ENCODE measurements around the gene KNDC1. TPM values are rescaled to one million over a fixed set of nuclear protein-coding genes. Genes with fewer than 3 reads are reported as not detected.

Gene KNDC1
- polyA plus RNA-seq, 1 donor (not counting 4 experiments of a cell fraction or from before 2014, with no cell fraction given), result 0.20 TPM

DNA sequence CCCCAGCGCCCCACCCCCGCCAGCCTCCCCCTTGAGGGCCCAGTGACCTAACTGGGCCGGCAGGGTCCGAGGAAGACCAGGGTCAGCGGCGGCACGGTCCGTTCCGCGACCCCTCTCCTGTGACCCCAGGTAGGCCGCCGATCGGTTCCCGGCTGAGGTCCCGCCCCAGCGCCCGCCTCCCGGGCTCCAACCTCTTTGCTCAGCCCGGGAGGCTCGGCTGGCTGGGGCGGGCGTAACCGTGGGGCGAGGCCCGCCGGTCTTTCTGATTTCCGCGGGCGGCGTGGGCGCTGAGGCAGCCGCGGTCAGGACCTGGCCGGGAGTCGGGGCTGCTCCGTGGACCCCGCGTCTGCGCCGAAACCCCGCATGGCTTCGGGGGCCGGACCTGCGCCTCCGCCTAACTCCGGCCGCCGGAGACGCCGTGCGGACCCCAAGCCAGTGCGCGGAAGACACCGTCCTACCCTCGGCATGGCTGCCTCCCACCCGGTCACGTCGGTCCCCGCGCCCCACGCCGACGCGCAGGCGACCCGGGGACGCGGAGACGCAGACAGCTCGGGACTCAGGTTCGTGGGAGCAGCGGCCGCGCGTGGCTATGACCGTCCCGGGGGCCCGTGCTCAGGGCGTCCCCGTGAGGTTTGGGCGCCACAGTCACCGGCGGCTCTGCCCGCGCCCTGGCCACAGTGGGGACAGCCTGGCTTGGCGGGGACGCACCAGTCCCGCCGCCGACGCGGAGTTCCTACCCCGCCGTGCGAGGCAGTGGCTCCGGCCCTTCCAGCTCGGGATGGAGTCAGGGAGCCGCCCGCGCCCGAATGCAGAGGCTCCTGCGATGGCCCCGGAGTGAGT lies 76.6 kb downstream of the KNDC1 start:
- TF ChIP-seq, protein P1, sequence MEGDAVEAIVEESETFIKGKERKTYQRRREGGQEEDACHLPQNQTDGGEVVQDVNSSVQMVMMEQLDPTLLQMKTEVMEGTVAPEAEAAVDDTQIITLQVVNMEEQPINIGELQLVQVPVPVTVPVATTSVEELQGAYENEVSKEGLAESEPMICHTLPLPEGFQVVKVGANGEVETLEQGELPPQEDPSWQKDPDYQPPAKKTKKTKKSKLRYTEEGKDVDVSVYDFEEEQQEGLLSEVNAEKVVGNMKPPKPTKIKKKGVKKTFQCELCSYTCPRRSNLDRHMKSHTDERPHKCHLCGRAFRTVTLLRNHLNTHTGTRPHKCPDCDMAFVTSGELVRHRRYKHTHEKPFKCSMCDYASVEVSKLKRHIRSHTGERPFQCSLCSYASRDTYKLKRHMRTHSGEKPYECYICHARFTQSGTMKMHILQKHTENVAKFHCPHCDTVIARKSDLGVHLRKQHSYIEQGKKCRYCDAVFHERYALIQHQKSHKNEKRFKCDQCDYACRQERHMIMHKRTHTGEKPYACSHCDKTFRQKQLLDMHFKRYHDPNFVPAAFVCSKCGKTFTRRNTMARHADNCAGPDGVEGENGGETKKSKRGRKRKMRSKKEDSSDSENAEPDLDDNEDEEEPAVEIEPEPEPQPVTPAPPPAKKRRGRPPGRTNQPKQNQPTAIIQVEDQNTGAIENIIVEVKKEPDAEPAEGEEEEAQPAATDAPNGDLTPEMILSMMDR (optimal IDR thresholded peaks at IDR 0.05 in 1 of 3, IDR thresholded peaks at IDR 0.05 in 1 of 3, conservative IDR thresholded peaks at IDR 0.05 in 1 of 3; ENCODE audit: extremely low read depth in 1 of 3, insufficient read depth in 2 of 3, low read length in 3 of 3), result no peak
- TF ChIP-seq EZH2 (IDR thresholded peaks at IDR 0.05; ENCODE audit: low read length), result peak; percentile 99
- Histone ChIP-seq H3K27ac (ENCODE audit: control insufficient read depth, insufficient read depth, low read length) (no peak overlapping the region), H3K27me3 (ENCODE audit: control insufficient read depth, extremely low read depth, insufficient read depth, low read length) (peaks cover 85% of the 10 kb centered on the region), H3K4me1 (ENCODE audit: control insufficient read depth, extremely low read depth, insufficient read depth, low read length) (peaks cover 5% of the 10 kb centered on the region), H3K9me3 (ENCODE audit: control insufficient read depth, low read depth, low read length) (no peaks in the 10 kb centered on the region), H3K4me3 (ENCODE audit: control insufficient read depth in 2 of 3, extremely low read depth in 1 of 3, insufficient read depth in 2 of 3, low read depth in 1 of 3, low read length in 3 of 3) (peak overlapping the region in 1 of 3 experiments; percentile 22), H3K36me3 (ENCODE audit: control insufficient read depth in 2 of 2, extremely low read depth in 1 of 2, insufficient read depth in 2 of 2, low read length in 2 of 2) (no peaks in the 10 kb centered on the region), H3K9ac (ENCODE audit: control insufficient read depth, extremely low read depth, insufficient read depth, low read length) (no peak overlapping the region), H3K79me2 (ENCODE audit: control insufficient read depth, insufficient read depth, low read length) (no peaks in the 10 kb centered on the region), H2AFZ (ENCODE audit: control insufficient read depth, low read length) (no peak overlapping the region), H3K4me2 (ENCODE audit: control insufficient read depth, extremely low read depth, insufficient read depth, low read depth, low read length) (peak overlapping the region; percentile 16), H4K20me1 (ENCODE audit: control insufficient read depth, extremely low read depth, insufficient read depth, low read length) (no peaks in the 10 kb centered on the region), H3K9me1 (ENCODE audit: control insufficient read depth, extremely low read depth, insufficient read depth, low read length) (no peaks in the 10 kb centered on the region)
- FAIRE-seq (no peak), DNase-seq (ENCODE audit: low read depth, low spot score) (no peak)
- dilution Hi-C loops (cut with MboI; ENCODE audit: extremely low pct_ligation_motif_present, low sequenced_read_pairs), result no loop called here

DNA sequence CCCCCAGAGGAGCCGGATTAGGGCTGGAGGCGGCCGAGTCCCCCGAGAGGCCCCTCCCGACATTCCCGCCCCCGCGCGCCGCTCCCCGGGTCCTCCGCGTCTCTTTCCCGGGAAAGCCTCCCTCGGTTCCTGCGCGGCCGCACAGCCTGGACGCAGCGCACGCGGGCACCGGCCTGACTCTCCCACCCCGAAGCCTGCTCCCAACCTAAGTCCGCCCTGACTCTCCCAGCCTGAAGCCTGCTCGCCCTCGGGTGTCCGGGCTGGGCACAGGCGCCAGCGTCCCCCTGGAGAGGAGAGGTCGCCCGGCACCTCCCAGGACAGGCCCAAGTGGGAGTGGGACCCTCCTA lies 77.2 kb downstream of the KNDC1 start:
- Histone ChIP-seq H3K4me3 (ENCODE audit: control insufficient read depth in 2 of 3, extremely low read depth in 1 of 3, insufficient read depth in 2 of 3, low read depth in 1 of 3, low read length in 3 of 3) (no peak overlapping the region), H4K20me1 (ENCODE audit: control insufficient read depth, extremely low read depth, insufficient read depth, low read length) (no peaks in the 10 kb centered on the region), H3K36me3 (ENCODE audit: control insufficient read depth in 2 of 2, extremely low read depth in 1 of 2, insufficient read depth in 2 of 2, low read length in 2 of 2) (no peaks in the 10 kb centered on the region), H3K9ac (ENCODE audit: control insufficient read depth, extremely low read depth, insufficient read depth, low read length) (no peak overlapping the region), H3K79me2 (ENCODE audit: control insufficient read depth, insufficient read depth, low read length) (no peaks in the 10 kb centered on the region), H3K27ac (ENCODE audit: control insufficient read depth, insufficient read depth, low read length) (no peak overlapping the region), H3K9me1 (ENCODE audit: control insufficient read depth, extremely low read depth, insufficient read depth, low read length) (no peaks in the 10 kb centered on the region), H3K4me1 (ENCODE audit: control insufficient read depth, extremely low read depth, insufficient read depth, low read length) (peaks cover 6% of the 10 kb centered on the region), H3K9me3 (ENCODE audit: control insufficient read depth, low read depth, low read length) (no peaks in the 10 kb centered on the region), H2AFZ (ENCODE audit: control insufficient read depth, low read length) (no peak overlapping the region), H3K4me2 (ENCODE audit: control insufficient read depth, extremely low read depth, insufficient read depth, low read depth, low read length) (no peak overlapping the region), H3K27me3 (ENCODE audit: control insufficient read depth, extremely low read depth, insufficient read depth, low read length) (peaks cover 85% of the 10 kb centered on the region)
- no peak for DNase-seq (ENCODE audit: low read depth, low spot score)
- no peak for FAIRE-seq
- no peak for TF ChIP-seq EZH2 (IDR thresholded peaks at IDR 0.05; ENCODE audit: low read length)
- TF ChIP-seq, protein P1 (optimal IDR thresholded peaks at IDR 0.05 in 1 of 3, IDR thresholded peaks at IDR 0.05 in 1 of 3, conservative IDR thresholded peaks at IDR 0.05 in 1 of 3; ENCODE audit: extremely low read depth in 1 of 3, insufficient read depth in 2 of 3, low read length in 3 of 3), result no peak
- dilution Hi-C loops (cut with MboI; ENCODE audit: extremely low pct_ligation_motif_present, low sequenced_read_pairs), result no loop called here
